WI38 (cell line): Measurements from ENCODE around the gene RIPOR3.
"Not testable (repeated sequence)": the region's sequence is repeated elsewhere in the genome, so short reads cannot be mapped to it uniquely, and the experiment has no call there.

ENCODE experiments used
- H3K4me3 ChIP-seq: 2 replicates; pipeline ENCODE4 v1.5.1; 2011; ENCODE audit warnings: low read depth, mild to moderate bottlenecking, control low read depth, low read length
- TF ChIP-seq, protein P1 (sequence below): IDR thresholded peaks from 2 replicates; pipeline ENCODE4 v1.5.1; 2012; ENCODE audit warnings: low read depth, mild to moderate bottlenecking, control low read depth, low read length

RIPOR3 gene

DNA sequence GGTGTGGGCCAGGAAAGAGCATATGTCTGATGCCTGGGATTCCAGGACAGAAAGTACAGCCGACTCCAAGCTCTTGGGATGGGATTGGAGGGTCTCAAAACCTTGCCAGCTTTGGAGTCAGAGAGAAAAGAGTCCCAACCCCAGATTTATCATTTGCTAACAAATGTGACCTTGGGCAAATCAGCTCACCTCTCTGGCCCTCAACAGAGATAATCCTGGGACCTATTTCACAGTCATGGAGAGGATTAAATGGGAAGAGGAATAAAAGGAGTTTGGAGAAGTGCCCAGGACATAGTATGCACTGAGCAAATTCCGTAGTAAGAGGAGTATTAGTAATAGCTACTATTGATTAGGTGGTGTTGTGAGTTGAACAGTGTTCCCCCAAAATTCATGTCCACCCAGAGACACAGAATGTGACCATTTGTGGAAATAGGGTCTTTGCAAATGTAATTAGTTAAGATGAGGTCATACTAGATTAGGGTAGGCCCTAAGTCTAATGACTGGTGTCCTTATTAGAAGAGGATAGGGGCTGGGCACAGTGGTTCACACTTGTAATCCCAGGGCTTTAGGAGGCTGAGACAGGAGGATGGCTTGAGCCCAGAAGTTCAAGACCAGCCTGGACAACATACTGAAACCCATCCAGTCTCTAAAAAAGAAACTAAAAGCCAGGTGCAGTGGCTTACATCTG is 17.1 kb downstream of the RIPOR3 start:
- TF ChIP-seq, protein P1, sequence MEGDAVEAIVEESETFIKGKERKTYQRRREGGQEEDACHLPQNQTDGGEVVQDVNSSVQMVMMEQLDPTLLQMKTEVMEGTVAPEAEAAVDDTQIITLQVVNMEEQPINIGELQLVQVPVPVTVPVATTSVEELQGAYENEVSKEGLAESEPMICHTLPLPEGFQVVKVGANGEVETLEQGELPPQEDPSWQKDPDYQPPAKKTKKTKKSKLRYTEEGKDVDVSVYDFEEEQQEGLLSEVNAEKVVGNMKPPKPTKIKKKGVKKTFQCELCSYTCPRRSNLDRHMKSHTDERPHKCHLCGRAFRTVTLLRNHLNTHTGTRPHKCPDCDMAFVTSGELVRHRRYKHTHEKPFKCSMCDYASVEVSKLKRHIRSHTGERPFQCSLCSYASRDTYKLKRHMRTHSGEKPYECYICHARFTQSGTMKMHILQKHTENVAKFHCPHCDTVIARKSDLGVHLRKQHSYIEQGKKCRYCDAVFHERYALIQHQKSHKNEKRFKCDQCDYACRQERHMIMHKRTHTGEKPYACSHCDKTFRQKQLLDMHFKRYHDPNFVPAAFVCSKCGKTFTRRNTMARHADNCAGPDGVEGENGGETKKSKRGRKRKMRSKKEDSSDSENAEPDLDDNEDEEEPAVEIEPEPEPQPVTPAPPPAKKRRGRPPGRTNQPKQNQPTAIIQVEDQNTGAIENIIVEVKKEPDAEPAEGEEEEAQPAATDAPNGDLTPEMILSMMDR, result no peak
- H3K4me3 ChIP-seq, result no peak overlapping the region

DNA sequence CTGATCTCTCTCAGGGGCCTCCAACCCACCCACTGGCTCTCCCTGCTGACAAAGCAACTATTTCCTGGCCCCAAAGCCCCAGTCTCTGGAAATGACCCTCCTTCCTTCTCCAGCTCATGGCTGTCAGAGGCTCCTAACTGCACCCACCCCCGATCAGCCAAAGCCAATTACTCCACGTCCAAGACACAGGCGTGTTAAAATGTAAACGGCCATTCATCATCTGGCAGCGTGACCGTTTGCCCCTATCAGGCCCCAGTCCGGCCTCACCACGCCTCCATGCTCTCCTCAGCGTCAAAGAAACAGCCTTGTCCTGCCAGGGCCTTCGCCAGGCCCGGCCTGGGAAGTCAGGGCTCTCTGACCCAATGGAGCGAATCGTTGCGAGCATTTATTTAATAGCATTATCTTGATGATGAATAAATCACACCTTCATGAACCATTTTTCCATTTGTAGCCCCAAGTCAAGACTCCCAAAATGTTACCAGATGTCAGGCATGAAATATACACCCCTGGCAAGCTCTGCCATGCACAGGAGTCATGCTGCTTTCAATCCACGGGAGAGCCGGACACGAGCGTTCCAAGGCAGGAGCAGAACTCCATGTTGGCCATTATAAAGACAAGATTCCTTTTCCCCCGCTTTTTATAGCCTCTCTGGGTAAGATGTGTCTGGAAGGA is 17.7 kb downstream of the RIPOR3 start:
- TF ChIP-seq, protein P1, result no peak

DNA sequence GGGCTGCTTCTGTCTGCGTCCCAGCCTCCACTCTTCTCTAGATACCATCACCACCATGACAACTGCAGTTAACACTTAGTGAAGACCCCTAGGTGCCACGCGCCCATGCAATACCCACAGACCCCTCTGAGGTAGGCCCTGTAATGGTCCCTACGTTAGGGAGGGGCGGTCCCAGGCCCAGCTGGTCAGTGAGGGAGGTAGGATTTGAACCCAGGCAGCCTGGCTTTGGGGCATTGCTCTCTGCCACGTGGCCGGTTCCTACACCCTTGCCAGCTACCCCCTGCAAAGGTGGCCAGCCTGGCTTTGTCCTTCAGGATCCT is 18.2 kb downstream of the RIPOR3 start:
- H3K4me3 ChIP-seq, result no peak overlapping the region
- TF ChIP-seq, protein P1, result no peak

More for the DNA sequence above, 17.7 kb downstream of the RIPOR3 start:
- no peak overlapping the region for H3K4me3 ChIP-seq

DNA sequence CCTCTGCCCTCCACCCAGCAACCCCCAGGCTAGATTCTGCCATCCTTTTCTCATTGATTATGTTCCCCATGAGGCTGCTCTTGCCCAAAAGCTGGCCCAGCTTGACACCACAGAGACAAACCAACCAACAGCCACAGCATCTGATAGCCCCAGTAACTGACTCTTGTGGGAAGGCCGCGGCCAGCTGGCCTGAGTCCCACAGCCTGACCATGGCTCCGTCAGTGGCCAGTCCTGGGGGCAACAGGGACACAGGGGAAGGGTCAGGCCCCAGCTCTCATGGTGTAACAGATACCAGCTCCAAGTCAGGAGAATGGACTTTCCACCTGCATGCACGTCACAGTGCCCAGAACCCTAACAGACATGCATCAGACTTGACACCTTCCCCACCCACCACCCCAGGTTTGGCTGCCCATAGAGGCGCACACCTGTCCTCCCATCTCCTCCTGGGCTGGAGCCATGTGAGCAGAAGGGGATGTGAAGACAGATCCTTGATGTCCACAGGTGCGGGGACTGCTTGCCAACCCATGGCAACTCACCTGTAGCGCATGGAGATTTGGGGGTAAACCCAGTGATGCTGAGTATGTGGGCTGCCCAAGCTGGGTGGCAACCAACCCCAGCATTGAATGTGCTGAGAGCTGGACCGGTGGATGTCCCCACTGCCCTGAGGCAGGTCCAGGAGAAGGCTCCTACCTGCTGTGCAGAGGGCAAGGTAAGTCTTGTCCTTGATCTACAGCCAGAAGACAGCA is 18.8 kb downstream of the RIPOR3 start:
- no peak overlapping the region for H3K4me3 ChIP-seq
- TF ChIP-seq, protein P1, result no peak

DNA sequence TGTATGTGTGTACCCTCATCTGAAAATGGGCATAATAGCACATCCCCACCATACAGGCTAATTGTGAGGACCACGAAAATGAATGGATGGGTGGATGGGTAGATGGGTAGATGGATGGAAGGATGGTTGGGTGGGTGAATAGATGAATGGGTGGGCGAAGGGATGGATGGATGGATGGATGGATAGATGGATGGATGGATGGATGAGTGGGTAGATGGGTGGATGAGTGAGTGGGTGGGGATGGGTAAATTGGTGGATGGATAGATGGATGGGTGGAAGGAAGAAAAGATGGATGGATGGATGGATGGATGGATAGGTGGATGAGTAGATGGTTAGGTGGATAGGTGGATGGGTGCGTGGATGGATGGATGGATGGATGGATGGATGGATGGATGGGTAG is 19.7 kb downstream of the RIPOR3 start:
- TF ChIP-seq, protein P1, result no peak
- no peak overlapping the region for H3K4me3 ChIP-seq

DNA sequence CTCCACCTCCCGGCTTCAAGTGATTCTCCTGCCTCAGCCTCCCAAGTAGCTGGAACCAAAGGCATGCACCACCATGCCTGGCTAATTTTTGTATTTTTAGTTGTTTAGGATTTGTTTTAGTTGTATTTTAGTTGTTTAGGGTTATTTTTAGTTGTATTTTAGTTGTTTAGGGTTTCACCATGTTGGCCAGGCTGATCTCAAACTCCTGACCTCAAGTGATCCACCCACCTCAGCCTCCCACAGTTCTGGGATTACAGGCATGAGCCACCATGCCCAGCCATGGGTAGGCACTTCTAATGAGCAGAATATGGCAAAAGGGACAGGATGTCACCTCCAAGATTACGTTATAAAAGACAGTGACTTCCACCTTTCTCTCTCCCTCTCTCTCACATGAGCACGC is 20.3 kb downstream of the RIPOR3 start:
- not testable (repeated sequence) for H3K4me3 ChIP-seq

DNA sequence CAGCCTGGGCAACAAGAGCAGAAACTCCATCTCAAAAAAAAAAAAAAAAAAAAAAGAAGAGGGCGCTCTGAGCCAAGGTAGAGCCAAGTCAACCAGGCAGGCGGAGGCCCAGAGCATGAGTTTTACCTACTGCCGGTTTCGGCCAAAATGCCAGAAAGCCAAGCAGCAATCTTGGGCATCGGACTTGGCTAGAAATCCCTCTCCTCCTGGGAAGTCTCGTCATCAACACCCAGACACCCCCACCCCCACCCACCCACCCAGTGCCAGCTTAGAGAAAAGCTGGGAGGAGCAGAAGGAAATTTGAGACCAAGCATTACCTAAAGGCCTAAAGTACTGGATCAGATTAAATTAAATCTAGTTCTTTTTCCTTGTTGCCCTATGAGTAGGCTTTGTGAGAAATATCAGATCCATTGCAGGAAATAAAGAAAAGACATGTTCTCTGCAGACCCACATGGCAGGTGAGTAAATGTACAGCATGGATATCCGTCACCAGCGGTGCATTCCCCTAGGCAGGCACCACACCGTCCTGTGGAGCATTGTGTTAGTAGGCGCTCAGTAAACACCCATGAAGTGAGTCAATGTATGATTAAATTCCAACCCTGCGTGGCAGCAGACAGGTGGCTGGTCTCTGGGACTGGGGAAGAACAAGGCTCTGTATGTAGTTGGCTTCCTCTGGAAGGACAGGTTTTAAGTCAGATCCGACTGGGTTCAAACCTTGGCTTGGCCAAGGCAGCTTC is 21.0 kb downstream of the RIPOR3 start:
- TF ChIP-seq, protein P1, result no peak
- H3K4me3 ChIP-seq, result no peak overlapping the region
